Fibroblast of upper back skin (primary cell): Measurements from ENCODE around the gene INO80.
A peak's percentile ranks its signal among the peaks of the same experiment; 100 is the strongest.

Experiments
- DNase-seq: peaks from one replicate; pipeline ENCODE4 v3.0.0-alpha.2; 2013

INO80 gene

GRCh38 chr15:41043276-41043951 lies 72.7 kb downstream of the INO80 start:
- peak; percentile 86 for DNase-seq

DNA sequence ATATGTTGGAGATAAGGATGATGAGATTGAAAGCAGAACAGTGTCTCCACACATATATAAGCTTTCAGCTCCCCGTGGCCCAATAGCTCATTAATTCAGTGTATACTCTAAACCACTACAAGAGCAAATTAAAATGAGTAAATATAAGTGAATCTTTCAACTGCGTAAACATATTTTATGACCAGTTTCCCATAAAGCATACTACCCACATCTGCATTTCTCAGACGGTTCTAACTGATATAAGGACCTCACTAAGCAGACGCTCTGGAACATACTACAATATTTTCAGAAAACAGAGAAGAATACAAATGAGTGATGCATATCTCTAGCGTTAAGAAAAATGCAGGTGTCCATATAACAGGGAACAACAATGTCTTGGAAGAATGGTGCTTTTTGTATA lies 73.2 kb downstream of the INO80 start:
- DNase-seq = peak; percentile 3

DNA sequence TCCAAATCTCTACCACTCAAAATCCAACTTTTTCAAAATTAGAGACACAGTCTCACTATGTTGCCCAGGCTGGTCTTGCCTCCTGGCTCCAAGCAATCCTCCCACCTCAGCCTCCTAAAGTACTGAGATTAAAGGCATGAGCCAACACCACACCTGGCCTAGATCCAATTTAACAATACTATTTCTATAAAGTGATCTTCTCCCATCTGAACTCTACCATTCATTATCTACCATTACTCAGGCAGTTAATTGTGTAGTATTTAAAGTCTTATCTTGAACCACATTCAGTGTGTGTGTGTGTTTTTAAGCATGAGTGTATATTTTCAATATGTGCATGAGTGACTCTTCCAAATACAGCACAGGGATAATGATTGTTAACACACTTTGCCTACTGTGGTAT lies 77.0 kb downstream of the INO80 start:
- no peak for DNase-seq

DNA sequence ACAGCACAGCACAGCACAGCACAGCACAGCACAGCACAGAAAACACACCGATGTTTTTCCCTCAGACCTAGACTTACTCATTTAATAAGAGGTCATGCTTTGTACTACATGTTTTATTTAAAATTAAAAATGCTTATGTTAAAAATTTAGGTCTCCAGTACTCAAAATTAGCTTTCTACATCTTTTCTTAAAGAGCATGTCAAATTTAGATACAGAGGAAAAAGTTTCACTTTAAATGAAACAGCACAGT lies 84.1 kb downstream of the INO80 start:
- no peak for DNase-seq

DNA sequence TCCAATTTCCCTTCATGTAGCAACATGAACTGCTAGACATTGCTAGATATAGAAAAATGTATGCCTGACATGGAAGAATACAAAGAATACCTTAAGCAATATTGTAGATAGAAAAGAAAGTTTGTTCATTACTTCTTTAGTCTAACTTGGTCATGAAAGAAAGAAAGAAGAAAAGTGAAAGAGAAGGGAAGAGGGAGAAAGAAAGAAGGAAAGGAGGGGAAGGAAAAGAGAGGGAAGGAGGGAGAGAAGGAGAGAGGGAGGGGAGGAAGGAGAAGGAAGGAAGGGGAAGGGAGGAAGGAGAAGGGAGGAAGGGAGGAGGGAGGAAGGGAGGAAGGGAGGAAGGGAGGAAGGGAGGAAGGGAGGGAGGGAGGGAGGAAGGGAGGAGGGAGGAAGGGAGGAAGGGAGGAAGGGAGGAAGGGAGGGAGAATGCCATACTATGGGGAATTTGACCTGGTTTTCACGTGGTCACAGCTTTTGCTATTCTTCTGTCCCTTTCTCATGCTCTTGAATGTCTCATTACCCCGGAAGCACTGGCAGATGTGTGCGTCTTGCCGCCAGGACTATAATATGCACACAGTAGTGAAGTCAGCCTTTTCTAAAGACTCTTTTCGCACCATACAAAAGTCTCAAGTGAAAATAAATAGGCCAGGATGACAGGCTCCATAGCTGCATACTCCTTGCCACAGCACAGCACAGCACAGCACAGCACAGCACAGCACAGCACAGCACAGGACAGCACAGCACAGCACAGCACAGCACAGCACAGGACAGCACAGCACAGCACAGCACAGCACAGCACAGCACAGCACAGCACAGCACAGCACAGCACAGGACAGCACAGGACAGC lies 84.6 kb downstream of the INO80 start:
- no peak for DNase-seq

- DNase-seq = no peak
These were observed 87.2 kb downstream of the INO80 start for GRCh38 chr15:41028853-41029252.

DNA sequence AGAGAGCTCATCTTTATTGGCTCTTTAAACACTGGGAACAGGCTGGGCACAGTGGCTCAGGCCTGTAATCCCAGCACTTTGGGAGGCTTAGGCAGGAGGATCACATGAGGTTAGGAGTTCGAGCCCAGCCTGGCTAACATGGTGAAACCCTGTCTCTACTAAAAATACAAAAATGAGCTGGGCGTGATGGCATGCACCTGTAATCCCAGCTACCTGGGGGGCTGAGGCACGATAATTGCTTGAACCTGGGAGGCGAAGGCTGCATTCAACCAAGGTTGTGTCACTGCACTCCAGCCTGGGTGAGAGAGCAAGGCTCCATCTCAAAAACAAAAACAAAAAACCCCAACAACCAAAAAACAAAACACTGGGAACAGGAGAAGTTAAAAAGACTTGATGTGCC lies 90.7 kb downstream of the INO80 start:
- no peak for DNase-seq

DNA sequence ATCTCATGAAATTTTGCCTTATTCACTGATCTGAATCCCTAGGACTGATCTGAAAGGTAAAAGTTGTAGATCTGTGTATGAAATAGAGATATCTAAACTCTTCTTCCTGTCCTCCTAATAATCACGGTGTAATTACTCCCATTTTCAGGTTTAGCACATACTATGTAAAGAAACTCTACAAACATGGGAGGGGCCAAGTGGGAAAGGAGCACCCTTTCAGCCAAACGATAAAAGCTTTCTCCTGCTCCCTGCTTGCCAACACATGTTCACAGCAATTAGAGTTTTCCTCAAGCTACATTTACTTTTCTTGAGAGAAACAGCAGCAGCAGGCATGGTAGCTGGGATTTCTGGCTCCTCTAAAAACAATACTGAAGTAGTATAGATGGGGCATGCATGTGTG lies 91.2 kb downstream of the INO80 start:
- no peak for DNase-seq

- DNase-seq = peak; percentile 96
These were observed 91.9 kb downstream of the INO80 start for GRCh38 chr15:41024131-41024530.

- DNase-seq = peak; percentile 62
These were observed 93.5 kb downstream of the INO80 start for GRCh38 chr15:41022487-41023090.

DNA sequence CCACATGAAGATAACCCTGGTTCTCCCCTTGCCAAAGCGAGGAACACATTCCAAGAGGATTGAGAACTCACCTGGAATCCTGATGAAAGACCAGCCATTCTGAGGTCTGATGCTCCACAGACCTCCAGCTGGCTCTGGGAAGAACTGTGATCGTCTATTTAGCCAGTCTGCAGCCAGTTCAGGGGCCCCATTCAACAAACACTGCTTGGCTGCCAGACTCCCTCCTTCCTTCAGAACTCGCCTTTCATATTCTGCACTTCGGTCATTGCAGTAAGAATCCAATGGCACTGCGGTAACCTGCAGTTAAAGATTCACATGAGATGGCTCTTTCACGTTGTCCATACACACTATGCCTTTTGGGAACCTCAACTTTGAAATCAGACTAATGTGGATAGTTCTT lies 95.3 kb downstream of the INO80 start:
- DNase-seq = no peak

DNA sequence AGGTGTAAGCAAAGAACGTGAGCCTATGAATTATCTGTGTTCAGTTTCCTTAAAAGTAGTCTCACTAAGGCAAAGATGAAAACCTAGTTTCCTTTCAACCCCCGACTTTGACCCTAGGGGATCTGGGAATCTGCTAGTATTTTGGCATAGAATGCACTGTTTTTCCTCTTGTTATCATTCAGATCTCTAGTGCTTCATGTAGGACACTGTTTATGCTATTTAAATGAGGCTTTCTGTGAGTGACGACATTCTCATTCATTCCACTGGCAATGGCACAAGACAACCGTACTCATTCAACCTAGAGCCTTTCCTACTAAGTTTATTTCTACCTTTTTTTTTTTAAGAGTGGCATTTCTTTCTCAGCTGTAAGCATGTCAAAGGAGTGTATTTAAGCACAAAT lies 95.8 kb downstream of the INO80 start:
- DNase-seq = no peak

DNA sequence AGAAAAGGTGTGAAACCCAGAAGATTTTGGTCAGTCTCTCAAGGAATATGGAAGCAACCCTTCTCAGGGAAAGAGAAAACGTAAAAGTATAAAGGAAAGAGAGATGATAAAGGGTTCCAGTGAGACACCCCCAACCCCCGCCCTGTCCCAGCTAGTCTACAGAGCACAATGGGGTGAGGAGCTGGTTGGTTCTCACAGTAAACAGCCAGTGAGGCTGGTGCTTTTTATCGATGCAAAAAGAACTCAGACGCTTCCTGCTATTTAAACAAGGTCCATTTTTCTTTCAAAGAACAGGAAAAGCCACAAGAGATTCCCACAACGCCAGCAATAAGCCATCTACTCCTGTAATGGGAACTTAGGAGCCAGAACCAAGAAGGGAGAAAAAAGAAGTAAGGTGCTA lies 96.9 kb downstream of the INO80 start:
- DNase-seq = no peak

- peak; percentile 17 for DNase-seq
These were observed 97.5 kb downstream of the INO80 start for GRCh38 chr15:41018534-41018933.

DNA sequence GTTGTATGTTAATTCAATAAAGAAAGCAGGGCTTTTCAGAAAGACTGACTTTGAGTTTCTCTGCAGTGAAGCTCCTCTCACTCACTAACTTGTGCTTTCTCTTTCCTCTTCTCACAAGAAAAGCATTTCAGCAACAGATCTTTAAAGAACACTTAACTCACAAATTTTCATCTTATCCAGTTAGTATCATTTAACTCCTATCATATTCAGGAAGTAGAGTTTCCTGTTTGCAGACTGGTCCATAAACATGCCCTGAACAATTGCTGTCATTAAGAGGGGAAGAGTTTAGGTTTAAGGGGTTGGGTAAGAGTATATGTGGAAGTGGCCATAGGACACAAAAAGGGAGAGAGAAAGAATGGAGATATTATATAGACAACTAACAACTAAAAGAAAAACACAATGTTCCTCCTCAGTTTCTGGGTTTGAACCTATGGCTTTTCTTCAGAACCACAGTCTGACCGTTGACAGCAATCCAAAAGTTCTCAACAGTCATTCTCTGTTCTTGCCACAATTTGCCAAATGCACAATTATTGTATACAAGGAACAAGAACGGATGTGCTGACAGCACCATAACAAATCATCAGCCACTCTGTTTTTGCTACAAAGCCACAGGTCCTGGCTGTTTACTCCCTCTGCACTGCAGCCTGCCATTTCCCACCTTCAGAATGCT lies 98.9 kb downstream of the INO80 start:
- no peak for DNase-seq

DNA sequence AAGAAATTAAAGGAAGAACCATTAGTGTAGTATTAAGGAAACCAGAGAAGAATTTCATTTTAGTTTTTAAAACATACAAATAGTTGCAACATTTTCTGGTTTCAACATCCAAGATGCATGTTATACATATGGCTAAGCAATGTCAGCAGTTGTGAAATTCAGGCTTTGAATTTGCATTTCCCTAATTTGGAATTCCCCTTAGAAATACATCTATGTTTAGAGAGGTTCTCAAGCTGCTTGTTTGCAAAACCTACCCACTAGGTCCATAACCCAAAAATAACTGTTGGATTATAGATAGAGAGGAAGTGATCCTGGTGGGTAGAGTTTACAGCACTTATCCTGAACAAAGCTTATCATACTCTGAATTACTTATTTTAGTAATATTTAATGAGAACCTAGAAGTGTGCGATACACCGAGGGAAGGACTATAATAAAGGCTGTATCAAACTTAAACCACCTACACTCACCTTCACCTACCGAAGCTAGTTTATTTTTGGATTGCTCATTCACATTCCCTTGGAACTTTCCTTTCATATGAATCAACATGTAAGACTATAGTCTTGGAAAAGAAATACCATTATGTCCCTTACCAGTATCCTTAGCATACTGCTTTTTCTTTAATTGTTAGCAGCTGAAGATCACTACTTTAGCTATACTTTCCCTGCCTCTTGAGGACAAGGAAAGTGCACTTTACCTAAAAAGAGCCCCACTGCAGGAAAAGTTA lies 102.2 kb downstream of the INO80 start:
- no peak for DNase-seq

- DNase-seq = no peak
These were observed 104.8 kb downstream of the INO80 start for GRCh38 chr15:41011055-41011815.

DNA sequence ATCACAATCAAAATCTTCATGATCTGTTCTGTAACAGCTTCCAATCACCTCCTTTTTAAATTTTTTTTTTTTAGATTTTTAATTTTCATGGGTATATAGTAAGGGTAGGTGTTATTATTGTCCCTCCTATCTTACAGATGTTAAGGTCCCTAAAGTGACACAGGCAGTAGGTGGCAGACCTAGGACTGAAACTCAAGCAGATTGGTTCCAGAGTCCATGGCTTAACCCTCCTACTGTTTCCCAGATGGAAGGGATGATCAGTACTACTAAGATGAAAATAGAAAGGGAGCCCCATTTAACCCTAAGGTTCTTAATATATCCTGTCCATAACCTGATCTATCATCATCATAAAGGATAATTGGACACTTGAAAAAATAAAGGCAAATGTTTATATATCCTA lies 105.7 kb downstream of the INO80 start:
- DNase-seq = no peak

- no peak for DNase-seq
These were observed 109.6 kb downstream of the INO80 start for GRCh38 chr15:41006479-41006878.

- no peak for DNase-seq
These were observed 111.6 kb downstream of the INO80 start for GRCh38 chr15:41004490-41004889.

DNA sequence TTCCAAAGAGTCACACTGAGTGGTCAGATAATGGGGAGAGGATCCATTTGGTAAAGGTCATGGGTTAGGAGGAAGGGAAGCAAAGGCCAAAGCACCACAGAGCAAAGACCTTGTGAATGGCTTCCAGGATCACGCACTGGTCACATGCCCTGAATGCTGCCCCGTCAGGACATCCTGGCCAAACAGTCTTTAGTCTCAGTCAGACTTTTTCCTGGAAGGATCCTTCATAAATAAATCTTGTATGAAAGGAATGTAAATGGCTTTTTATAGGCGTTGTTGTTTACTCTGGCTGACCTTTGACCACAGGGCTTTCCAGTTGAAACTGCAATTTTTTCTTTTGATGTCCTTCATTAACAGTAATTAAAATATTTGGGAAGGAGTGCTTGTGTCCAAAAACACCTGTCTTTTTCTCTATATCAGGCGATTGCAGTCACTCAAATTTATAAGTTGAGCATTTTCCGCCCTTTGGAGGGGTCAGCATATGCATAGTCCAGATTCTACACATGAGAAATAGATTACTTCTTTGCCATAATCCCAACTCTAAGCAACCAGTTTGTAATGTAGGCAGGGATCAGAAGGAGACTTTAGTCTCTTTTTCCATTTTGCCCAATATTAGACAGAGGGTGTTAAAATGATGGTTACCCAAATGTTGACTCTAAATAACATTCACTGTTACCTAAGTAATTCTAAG lies 114.4 kb downstream of the INO80 start:
- DNase-seq = no peak

- peak; percentile 22 for DNase-seq
These were observed 116.9 kb downstream of the INO80 start for GRCh38 chr15:40999190-40999589.
